Measurements from ENCODE around the gene GSTA2.
"Not testable (repeated sequence)": the region's sequence is repeated elsewhere in the genome, so short reads cannot be mapped to it uniquely, and the experiment has no call there.

GSTA2 gene

GRCh38 chr6:52724406-52725121 is 38.7 kb downstream of the GSTA2 start:
- peak; percentile 70 for DNase-seq

- DNase-seq: no peak
Measured at GRCh38 chr6:52724042-52724405, 39.3 kb downstream of the GSTA2 start.

GRCh38 chr6:52720321-52720720 is 43.0 kb downstream of the GSTA2 start:
- no peak for DNase-seq

- no peak for DNase-seq
Measured at GRCh38 chr6:52718550-52718949, 44.7 kb downstream of the GSTA2 start.

- not testable (repeated sequence) for DNase-seq
Measured at GRCh38 chr6:52714761-52715160, 48.5 kb downstream of the GSTA2 start.

- DNase-seq: no peak
Measured at GRCh38 chr6:52712136-52712535, 51.1 kb downstream of the GSTA2 start.

- DNase-seq: no peak
Measured at GRCh38 chr6:52707963-52708680, 55.2 kb downstream of the GSTA2 start.

GRCh38 chr6:52706001-52706400 is 57.3 kb downstream of the GSTA2 start:
- no peak for DNase-seq

- DNase-seq: not testable (repeated sequence)
Measured at GRCh38 chr6:52704781-52705502, 58.3 kb downstream of the GSTA2 start.

- no peak for DNase-seq
Measured at GRCh38 chr6:52704060-52704459, 59.2 kb downstream of the GSTA2 start.
